IPS DF 4.7 (cell line): ENCODE measurements around the gene SCGB1C1.

ENCODE experiments used
- DNase-seq: peaks from one replicate; pipeline ENCODE4 v3.0.0-alpha.2; 2013; ENCODE audit warnings: low spot score; ENCODE audit errors: extremely low read depth

The SCGB1C1 gene

DNA sequence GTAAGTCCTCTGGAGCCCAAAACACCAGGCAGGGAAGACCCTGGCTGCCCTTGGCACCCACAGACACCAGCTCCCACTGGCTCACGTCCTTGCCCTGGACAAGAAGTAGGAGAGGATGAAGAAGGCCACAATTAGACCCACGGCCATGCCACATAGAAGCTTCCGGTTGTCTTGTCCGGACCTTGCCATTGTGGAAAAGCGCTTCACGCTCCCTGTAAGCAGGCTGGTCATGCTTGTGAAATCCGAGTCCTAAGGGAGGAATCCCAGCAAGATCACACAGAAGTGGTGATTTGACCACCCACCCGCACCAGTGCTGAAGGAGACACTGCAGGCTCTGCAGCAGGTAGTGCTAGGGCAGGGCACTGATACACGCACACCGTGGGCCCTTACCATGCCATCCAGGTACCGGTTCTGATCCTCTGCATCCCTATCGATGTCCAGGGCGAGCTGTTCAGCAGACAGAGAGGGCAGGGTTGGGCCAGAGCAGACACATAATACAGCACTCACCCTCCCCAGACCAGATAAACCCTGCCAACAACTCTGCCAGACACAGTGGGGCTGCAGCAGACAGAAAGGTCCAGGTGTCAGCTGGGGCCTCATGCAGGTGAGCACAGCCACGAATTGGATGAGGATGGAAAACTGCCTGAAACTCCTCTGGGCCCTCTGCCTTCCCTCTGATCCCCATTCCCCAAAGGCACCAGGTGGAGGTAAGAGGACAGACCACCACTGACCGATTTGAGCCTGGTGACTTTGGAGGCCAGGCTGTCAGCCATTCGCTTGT is 12.5 kb downstream of the SCGB1C1 start:
- no peak for DNase-seq

DNA sequence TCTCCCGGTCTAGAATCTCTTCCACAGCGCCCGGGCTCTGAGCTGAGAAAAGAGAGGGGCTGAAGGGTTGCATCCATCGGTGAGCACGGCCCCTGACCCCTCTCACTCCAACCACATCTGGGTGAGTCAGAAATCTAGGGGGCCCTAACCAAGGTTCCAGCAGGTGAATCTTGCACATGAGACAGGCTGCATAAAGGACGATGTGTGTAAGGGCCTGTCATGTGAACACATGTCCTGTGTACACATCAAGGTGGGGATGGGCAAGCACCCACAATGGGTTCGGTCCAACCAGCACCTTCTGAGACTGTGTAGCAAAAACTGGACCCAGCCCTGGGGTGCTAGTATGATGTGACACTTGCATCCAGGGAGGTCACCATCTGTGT is 13.1 kb downstream of the SCGB1C1 start:
- DNase-seq = no peak

DNA sequence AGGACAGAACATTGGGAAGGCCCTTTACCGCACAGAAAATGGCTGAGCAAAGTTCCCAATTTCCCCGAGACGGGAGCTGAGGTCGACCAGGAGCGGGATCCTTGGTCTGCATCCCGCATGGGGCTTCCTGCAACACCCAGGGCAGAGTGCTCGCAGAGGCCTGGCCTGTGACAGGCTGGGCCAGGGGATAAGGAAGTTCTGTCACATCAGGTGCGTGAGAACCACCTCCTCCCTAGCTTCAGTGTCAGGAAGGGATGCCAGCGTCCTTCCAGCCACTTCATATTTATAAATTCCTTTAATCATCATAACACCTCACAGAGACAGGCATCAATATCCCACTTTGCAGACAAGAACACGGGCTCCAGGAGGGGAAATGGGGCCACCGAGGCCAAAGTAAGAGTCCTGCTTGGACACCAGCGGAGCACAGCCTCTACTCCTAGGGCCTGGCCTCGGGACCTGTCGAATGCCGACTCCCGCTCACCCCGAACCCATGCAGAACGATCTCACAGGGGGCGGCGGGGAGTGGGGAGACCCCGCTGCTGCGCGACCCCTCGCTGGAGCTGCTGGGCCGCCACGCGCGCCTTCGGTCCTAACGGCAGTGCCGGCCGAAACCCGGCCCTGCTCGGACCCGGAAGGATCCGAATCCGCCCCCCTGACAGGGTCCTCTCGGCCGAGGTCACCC is 13.8 kb downstream of the SCGB1C1 start:
- no peak for DNase-seq

DNA sequence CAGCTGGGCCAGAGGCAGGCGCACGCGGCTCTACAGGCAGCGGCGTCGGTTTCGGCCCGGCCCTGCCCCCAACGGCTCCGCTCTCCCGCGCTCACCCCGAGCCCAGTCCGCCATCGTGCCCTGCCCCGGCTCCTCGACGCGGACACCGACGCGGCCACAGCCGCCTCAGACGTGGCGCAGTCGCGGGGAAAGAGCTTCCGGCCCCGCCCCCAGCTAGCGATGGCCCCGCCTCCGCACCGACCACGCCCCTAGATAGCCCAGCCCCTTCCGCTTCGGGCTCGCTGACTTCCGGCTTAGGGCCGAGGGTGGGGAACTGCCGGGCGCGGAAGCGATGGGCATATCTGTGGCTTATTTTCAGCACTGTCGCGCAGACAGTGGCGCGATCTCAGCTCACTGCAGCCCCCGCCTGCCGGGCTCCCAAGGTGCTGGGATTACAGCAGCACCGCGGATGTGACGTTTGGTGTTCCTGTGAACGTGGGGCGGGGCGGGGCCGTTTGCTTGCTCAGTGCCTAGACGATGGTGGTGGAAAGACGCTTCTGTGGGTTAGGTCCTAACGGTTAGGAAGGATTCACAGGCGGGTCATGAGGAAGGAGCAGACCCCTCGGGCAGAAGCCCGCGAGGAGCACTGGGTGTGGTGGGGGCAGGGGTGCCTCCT is 14.5 kb downstream of the SCGB1C1 start, which contains the start of the genes BET1L and RIC8A:
Gene BET1L (minus strand): TSS at position 192 of the 655 bp plus-strand sequence. CDS start 78 bp downstream, at position 114.
Gene RIC8A (plus strand): TSS at position 501 of the 655 bp plus-strand sequence. CDS start 1,147 bp downstream, outside the sequence.
- peak; percentile 60 for DNase-seq

DNA sequence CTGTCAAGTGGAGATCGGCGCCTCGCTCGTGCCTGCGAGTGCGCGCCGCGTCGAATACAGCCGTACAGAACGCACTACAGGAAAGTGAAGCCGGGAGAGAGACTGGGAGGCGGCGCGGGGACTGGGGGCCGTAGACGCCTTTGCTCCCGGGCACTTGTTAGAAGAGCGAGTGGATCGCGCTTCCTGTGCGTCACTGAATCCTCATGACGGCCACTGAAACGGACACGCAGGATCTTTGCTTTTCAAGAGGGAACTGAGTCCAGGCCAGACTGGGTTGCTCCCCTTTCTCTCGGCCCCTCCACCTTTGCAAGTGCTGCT is 14.9 kb downstream of the SCGB1C1 start:
- no peak for DNase-seq

DNA sequence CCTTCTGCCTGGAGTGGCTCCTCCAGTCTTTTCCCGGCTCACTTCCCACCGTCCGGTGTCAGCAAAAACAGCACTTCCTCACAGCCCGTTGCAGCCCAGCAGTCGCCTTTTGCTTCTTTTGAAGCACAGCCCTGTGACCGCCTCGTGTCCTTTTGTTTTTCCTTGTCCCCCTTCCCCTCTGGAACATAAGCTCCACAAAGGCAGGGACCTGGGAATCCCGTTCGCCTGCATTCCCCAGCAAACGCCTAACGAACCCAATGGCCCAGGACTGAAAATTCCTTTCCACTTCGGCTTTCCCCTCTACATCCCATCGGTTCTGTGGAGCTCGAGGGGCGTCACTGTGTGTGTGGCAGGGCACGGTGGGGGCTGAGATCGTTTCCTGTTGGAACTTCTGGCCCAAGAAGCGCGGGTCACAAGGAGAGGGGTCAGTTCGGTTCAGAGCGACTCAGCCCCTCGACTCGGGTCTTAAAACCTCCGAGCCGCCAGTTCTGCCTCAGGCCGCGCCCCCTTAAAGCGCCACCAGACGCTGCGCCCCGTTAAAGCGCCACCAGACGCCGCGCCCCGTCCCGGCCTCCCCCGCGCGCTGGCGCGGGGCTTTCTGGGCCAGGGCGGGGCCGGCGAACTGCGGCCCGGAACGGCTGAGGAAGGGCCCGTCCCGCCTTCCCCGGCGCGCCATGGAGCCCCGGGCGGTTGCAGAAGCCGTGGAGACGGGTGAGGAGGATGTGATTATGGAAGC is 15.5 kb downstream of the SCGB1C1 start:
- DNase-seq = peak; percentile 11

DNA sequence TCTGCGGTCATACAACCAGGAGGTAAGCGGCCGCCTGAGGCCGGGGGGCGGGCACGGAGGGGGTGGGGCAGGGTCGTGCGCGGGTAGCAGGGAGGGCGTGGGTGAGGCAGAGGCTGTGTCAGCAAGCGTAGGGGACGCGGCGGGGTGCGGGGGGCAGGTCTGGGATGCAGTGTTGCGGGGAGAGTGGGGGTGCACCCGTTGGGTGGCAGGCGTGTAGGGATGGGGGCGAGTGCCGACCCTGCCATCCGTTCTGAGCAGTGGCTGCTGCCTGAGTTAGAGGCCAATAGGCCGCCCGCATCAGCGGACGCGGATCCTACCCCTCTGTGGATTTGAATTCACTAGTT is 16.0 kb downstream of the SCGB1C1 start:
- no peak for DNase-seq

DNA sequence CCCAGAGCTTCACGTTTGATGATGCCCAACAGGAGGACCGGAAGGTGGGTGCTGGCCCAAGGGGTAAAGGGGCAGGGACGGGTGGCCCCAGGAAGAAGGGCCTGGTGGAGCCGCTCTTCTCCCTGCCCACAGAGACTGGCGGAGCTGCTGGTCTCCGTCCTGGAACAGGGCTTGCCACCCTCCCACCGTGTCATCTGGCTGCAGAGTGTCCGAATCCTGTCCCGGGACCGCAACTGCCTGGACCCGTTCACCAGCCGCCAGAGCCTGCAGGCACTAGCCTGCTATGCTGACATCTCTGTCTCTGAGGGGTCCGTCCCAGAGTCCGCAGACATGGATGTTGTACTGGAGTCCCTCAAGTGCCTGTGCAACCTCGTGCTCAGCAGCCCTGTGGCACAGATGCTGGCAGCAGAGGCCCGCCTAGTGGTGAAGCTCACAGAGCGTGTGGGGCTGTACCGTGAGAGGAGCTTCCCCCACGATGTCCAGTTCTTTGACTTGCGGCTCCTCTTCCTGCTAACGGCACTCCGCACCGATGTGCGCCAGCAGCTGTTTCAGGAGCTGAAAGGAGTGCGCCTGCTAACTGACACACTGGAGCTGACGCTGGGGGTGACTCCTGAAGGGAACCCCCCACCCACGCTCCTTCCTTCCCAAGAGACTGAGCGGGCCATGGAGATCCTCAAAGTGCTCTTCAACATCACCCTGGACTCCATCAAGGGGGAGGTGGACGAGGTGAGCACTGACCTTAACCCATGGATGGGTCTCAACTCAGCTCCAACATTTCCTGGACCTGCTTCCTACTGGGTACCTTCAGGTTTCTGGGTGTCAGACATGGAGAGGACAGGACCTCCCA is 16.6 kb downstream of the SCGB1C1 start:
- DNase-seq = no peak

DNA sequence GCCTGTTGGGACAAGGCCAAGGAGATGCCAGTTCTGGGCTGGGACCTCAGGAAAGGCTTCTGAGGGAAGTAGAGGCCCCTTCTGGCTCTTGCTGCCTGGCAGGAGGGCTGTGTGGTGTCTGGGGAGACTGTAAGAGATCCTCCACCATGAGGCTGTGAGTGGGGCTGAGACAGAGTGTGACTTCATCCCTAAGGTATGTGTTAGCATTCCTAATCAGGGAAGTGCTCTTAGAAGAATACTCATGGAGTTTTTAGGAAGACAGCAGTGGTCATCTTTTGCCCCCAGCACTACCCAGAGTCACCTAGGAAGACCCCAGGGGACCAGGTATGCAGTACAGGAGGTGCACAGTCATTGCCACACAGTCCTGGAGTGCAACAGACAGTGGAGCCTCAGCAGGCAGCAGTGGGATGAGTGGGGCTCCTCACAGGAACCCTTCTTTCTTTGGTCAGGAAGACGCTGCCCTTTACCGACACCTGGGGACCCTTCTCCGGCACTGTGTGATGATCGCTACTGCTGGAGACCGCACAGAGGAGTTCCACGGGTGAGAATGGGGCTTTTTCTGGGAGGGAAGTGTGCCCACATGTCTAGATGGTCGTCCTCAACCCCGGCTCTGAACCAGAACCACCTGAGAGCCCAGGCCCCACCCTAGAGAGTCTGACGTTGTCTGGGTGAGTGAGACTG is 17.4 kb downstream of the SCGB1C1 start:
- no peak for DNase-seq

DNA sequence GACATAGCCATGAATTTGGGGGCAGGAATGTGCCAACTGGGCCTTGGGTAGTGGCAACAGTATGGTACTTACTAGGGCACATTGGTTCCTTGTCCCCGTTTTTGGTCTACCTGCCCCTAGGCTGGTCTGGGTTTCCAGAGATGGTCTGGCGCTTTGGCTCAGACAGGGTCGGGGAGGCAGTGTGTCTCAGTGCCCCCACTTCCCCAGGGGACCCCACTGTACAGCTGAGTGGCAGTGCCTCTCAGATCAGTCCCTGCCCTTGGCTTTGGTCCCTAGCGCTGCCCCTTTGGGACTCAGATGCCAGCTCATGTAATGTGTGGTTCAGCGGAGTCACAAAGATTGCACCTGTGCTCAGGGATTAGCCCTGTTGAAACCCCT is 17.9 kb downstream of the SCGB1C1 start:
- DNase-seq = no peak

DNA sequence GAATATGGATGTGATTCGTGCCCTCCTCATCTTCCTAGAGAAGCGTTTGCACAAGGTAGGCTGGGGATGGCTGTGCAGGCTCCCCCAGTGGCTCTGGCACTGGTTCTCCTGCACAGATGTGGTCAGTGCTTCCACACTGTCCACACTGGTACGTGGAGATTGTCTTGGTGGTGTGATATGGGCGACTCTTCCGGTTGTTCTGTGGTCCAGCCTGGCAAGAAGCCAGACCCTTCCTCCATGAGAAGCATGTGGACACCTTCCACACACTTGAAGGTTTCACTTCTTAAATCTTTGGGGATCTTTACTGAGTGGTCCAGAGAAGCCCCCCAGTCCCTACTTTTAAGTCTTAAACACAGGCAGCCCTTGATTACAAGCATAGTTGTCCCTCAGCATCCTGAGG is 18.4 kb downstream of the SCGB1C1 start:
- no peak for DNase-seq

DNA sequence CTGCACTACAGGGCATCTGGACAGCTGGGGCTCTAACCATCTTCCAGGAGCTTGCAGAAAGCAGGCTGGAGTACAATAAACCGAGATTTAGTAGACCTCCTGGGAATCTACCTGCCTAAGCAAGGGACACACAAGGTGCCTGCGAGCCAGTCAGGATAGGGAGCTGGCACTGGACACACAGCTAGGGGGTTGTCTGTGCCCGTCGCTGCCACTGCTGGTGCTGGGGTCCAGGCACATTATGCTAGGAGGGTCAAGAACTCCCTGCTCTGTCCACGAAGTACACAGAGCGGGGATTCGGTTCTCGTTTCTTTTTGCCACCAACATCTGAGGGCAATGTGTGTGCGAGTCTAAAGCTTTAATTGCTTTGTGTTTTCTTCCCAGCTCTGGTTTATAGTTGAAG is 18.9 kb downstream of the SCGB1C1 start:
- DNase-seq = no peak

DNA sequence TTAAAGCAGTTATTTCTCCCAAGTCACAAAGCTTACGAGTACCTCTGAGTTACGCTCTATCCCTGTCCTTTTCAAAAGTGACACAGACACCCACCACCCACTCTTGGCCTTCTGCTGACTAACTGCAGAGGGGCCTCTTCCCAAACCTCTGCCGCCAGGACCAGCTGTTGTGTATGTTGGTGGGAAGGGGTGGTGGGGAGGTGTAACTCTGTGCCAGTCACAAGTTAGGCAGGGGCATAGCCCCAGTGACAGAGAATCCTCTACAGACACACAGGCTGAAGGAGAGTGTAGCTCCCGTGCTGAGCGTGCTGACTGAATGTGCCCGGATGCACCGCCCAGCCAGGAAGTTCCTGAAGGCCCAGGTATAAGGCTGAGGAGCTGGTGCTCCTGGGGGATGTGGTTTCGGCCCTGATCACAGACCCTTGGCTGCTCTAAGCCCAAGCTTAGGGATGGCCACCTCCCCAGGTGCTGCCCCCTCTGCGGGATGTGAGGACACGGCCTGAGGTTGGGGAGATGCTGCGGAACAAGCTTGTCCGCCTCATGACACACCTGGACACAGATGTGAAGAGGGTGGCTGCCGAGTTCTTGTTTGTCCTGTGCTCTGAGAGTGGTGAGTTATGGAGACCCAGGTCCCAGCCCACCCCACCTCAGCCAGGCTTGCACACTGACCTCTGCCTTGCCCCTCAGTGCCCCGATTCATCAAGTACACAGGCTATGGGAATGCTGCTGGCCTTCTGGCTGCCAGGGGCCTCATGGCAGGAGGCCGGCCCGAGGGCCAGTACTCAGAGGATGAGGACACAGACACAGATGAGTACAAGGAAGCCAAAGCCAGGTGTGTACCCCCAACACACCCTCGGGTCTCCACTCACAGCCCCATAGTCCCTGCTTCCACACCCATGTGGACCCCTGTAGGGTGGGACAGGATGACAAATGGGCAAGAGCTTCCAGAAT is 19.5 kb downstream of the SCGB1C1 start:
- DNase-seq = no peak

DNA sequence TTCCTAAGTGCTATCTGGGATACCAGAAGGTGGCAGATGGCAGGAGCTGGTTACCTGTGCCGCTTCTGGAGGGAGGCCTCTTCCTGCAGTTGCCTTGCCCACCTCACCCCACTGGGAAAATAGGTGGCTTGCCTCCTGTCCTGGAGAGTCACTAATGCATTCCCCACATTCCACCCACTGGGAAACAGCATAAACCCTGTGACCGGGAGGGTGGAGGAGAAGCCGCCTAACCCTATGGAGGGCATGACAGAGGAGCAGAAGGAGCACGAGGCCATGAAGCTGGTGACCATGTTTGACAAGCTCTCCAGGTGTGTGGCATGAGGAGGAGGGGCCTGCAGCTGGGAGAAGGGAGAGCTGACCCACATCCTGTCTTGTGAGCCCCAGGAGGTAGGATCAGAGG is 20.2 kb downstream of the SCGB1C1 start:
- DNase-seq = no peak

DNA sequence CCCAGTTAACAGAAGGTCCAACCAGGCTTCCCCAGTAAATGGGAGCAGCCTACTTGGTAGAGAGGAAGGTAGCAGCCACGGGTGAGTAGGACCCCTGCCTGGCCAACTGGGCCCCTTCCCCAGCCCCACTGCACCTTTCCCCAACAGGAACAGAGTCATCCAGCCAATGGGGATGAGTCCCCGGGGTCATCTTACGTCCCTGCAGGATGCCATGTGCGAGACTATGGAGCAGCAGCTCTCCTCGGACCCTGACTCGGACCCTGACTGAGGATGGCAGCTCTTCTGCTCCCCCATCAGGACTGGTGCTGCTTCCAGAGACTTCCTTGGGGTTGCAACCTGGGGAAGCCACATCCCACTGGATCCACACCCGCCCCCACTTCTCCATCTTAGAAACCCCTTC is 21.2 kb downstream of the SCGB1C1 start:
- no peak for DNase-seq

DNA sequence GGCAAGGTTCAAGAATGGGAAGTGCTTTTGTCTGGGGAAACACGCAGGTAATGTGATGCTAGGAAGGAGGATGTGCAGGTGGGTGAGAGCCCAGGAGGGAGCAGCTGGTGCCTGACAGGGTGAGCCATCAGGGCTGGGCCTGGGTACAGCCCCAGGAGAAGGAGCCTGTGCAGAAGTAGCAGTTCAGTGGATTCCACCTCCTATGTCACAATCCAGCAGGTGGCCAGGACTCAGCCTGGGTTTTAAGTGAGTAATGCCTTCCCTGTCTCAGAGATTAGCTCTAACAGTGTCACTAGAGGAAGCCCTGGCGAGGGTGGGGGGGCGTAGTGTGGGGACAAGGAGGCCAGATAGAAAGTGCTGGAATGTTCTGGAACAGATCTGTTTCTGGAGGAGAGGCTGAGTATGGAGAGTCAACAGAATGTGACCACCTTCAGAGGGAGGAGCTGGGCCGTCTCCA is 22.7 kb downstream of the SCGB1C1 start:
- no peak for DNase-seq

DNA sequence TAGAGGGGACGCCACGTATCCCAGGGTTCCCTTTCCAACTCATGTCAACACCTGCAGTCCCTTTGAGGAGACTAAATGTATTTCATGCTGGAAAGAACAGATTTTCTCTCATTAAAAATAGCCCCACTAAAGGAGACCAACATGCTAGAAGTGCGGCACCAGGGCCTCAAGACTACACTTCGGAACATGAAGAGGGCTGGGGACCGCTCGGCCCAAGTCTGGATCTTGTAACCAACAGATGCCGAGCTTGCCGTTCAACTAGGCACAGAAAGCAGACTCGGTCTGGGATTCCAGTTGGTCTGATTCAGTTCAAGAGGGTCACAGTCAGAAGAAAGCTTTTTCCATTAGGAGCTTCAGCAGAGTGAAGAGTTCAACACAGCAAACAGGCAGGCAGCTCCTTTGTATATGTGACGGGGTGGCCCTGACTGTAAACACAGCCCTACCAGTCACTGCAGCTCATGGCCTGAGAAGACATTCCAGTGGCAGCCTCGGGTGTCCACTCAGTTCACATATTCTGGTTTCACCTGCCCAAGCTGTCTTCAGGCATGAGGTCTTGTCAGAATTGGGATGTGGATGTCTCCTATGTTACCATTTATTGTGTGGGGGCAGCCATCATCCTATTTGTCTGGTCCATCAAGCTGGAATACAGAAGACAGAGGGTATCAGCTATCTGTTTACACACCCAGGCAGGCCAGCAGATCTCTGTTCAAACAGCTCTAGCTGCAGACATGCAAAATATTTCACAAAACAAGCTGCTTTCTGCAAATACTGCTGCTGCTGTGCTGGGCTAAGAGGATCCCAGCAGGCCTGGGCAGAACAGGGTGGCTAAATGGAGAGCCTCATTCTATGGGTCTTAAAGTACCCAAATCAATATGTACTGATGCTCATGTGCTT is 23.4 kb downstream of the SCGB1C1 start:
- no peak for DNase-seq

DNA sequence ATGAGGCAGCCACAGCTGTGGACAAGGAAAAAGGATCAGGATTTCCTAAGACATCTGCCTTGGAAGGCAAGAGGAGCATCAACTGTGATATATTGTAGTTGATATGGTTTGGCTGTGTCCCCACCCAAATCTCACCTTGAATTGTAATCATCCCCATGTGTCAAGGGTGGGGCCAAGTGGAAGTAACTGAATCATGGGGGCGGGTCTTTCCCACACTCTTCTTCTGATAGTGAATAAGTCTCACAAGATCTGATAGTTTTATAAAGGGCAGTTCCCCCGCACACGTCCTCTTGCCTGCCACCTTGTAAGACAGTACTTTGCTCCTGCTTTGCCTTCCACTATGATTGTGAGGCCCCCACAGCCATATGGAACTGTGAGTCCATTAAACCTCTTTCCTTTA is 24.8 kb downstream of the SCGB1C1 start:
- no peak for DNase-seq
